Right atrium auricular region (tissue), 2 donors: ENCODE data around the gene FARSA. TPM values are rescaled to one million over a fixed set of nuclear protein-coding genes. Genes with fewer than 3 reads are reported as not detected.

ENCODE experiments used
- DNase-seq: peaks from one replicate; pipeline ENCODE4 v3.0.0-alpha.2; 2019; ENCODE audit warnings: low spot score
- H3K27ac ChIP-seq, 2 donors: fragments of 200-600 bp; sonication (generic); 1 replicate in 1 of 2; 2 replicates in 1 of 2; pipeline ENCODE4 v1.5.1; 2016 to 2019
- H3K27me3 ChIP-seq, 2 donors: fragments of 200-600 bp; sonication (generic); one replicate each; pipeline versions ENCODE4 v1.5.1 to v1.6.0; 2017 to 2019
- H3K36me3 ChIP-seq: fragments of 200-600 bp; sonication (generic); one replicate; pipeline ENCODE4 v1.5.1; 2016
- H3K4me1 ChIP-seq, 2 donors: fragments of 200-600 bp; sonication (generic); one replicate each; pipeline versions ENCODE4 v1.5.1 to v1.6.0; 2017 to 2019
- H3K4me3 ChIP-seq, 2 donors: fragments of 200-600 bp; sonication (generic); 1 replicate in 1 of 2; 2 replicates in 1 of 2; pipeline ENCODE4 v1.5.1; 2017 to 2019; ENCODE audit warnings: mild to moderate bottlenecking in 1 of 2, moderate library complexity in 1 of 2
- H3K9me3 ChIP-seq, 2 donors: fragments of 200-600 bp; sonication (generic); one replicate each; pipeline ENCODE4 v1.5.1; 2019
- total RNA-seq, 2 donors: library from RNA; depleted of rRNA; stranded (reverse); fragments of >200 nt; gene quantifications; one replicate each; pipeline ENCODE4 v1.1.0, GENCODE V29; 2016
- TF ChIP-seq, protein P1 (sequence below), 2 donors: fragments of 200-600 bp; sonication (generic); IDR thresholded peaks; one replicate each; pipeline ENCODE4 v1.5.1; 2019; ENCODE audit warnings: antibody characterized with exemption in 2 of 2

Gene FARSA
- total RNA-seq, 2 donors from 2014 or later, result 36.4 TPM

DNA sequence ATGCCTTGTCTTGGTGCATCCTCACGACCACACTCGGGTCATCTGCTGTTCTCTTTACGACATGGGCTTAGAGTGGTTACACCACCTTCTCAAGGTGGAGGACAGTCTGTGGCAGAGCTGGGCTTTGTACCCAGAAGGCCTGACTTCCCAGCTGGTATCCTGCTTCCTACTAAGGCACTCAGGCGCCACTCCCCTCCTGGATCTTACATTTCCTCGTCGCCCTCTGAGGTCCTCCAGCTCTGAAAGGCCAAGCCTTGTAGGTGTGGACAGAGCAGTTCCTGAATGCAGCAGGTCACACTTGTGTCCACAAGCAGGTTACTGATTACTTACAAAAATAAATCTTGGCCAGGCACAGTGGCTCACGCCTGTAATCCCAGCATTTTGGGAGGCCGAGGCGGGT, 26.3 kb downstream of the FARSA start:
- Histone ChIP-seq H3K36me3 (no peaks in the 10 kb centered on the region), H3K4me3 (no peak overlapping the region), H3K27ac (no peak overlapping the region), H3K27me3 (no peaks in the 10 kb centered on the region), H3K9me3 (no peaks in the 10 kb centered on the region), H3K4me1 (peaks cover 0 to under 1% of the 10 kb centered on the region in 2 donors)
- DNase-seq, result no peak
- TF ChIP-seq, protein P1, sequence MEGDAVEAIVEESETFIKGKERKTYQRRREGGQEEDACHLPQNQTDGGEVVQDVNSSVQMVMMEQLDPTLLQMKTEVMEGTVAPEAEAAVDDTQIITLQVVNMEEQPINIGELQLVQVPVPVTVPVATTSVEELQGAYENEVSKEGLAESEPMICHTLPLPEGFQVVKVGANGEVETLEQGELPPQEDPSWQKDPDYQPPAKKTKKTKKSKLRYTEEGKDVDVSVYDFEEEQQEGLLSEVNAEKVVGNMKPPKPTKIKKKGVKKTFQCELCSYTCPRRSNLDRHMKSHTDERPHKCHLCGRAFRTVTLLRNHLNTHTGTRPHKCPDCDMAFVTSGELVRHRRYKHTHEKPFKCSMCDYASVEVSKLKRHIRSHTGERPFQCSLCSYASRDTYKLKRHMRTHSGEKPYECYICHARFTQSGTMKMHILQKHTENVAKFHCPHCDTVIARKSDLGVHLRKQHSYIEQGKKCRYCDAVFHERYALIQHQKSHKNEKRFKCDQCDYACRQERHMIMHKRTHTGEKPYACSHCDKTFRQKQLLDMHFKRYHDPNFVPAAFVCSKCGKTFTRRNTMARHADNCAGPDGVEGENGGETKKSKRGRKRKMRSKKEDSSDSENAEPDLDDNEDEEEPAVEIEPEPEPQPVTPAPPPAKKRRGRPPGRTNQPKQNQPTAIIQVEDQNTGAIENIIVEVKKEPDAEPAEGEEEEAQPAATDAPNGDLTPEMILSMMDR (IDR thresholded peaks at IDR 0.05), result no peak

DNA sequence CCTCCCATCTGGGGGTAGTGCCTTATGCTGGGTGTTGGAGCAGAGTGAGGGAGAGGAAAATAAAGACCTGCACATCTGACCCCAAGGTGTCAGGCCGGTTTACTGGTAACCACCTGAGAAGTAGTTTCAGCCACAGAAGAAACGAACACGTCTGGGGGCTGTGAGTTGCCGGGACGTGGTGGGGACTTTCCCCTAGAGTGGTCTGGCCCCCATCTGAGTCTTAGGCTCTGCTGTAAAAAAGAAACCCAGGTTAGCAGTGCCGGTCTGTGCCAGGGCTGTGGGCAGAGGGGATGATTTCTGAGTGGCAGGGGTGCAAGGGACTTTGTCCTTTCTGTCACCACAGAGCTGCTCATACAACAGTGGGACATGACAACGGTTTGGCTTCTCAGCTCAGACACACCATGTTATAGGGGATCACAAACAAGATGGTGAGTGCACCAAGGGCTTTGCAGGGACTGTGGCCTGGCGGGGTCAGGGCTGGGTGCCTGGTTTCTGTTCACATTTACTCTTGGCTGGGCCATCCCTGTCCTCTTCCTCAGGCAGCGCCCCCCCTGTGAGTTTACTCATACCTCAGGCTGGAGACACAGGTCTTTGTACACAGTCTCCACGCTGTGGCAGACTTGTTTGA, 33.5 kb downstream of the FARSA start:
- H3K4me3 ChIP-seq, result no peak overlapping the region
- H3K27ac ChIP-seq, result no peak overlapping the region
- TF ChIP-seq, protein P1 (IDR thresholded peaks at IDR 0.05), result no peak
- H3K9me3 ChIP-seq, result no peaks in the 10 kb centered on the region
- H3K36me3 ChIP-seq, result peaks cover 15% of the 10 kb centered on the region
- no peak for DNase-seq
- H3K4me1 ChIP-seq, result no peaks in the 10 kb centered on the region
- H3K27me3 ChIP-seq, result no peaks in the 10 kb centered on the region

DNA sequence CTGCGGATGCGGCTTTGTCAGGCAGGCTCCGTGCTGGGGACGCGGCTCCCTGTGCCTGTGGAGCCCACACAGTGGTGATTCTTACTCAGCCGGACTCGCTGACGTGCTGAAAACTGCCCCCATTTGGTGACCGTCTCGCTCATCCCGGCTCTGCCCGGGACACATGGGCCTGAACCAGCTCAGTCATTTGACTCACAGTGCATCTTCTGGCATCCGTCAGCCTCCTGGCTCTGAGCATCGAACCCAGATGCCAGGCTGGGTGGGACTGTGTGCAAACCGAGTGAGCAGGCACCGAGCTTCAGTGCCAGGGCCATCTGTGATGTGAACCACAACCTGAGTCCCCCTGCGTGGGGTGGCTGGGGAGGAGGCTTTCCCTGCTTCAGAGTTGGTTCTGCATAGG, 37.1 kb downstream of the FARSA start:
- Histone ChIP-seq H3K4me3 (no peak overlapping the region), H3K36me3 (peaks cover 15% of the 10 kb centered on the region), H3K27ac (no peak overlapping the region), H3K27me3 (no peaks in the 10 kb centered on the region), H3K9me3 (no peaks in the 10 kb centered on the region), H3K4me1 (peaks cover 0 to 11% of the 10 kb centered on the region in 2 donors)
- TF ChIP-seq, protein P1 (IDR thresholded peaks at IDR 0.05), result no peak
- no peak for DNase-seq

DNA sequence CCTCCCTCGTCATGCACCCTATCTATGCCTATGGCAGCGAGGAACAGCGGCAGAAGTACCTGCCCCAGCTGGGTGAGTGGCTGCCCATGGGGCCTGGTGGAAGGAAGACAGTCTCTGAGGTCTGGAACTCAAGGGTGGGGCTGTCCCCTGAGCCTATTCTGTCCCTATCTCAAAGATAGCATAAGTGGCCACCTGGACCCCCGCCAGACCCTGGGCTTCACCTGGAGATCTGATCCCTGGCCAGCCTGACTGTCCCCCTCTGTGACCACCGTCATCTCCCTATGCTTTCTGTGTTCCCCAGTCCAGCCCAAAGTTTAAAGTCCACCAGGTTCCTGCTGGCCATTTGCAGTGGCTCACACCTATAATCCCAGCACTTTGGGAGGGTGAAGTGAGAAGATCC, 39.9 kb downstream of the FARSA start:
- Histone ChIP-seq H3K4me1 (peaks cover 0 to 17% of the 10 kb centered on the region in 2 donors), H3K4me3 (no peak overlapping the region), H3K27me3 (no peaks in the 10 kb centered on the region), H3K36me3 (peaks cover 15% of the 10 kb centered on the region), H3K27ac (no peak overlapping the region), H3K9me3 (no peaks in the 10 kb centered on the region)
- DNase-seq, result no peak
- TF ChIP-seq, protein P1 (IDR thresholded peaks at IDR 0.05), result no peak

DNA sequence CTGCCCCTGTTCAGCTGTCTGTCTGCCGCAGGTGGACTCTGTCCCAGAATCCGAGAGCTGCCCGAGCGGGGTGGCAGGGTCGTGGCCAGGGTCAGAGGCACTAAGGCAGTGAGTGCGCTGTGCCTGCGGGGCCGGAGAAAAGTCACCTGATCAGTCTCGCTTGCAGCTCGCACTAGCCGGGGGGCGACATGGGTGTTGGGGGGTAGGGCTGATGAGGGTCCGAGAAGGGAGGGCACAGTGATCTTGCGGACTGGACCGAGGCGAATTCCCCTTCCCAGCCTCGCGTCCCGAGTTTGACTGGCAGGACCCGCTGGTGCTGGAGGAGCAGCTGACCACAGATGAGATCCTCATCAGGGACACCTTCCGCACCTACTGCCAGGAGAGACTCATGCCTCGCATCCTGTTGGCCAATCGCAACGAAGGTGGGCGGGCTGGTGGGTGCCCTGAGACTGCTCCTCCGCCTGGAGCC, 41.9 kb downstream of the FARSA start:
- H3K4me1 ChIP-seq, result peaks cover 0 to 17% of the 10 kb centered on the region in 2 donors
- no peak for DNase-seq
- peaks cover 4% of the 10 kb centered on the region for H3K36me3 ChIP-seq
- no peaks in the 10 kb centered on the region for H3K27me3 ChIP-seq
- peak overlapping the region in 1 of 2 donors; percentile 75 for H3K27ac ChIP-seq
- no peaks in the 10 kb centered on the region for H3K9me3 ChIP-seq
- TF ChIP-seq, protein P1 (IDR thresholded peaks at IDR 0.05), result no peak
- H3K4me3 ChIP-seq, result peak overlapping the region; percentile 50 to 91
